Skin epidermis (tissue), 12 donors: ENCODE measurements around the gene WSCD1.
A peak's percentile ranks its signal among the peaks of the same experiment; 100 is the strongest.

Experiments used
- H3K27ac ChIP-seq, 21 experiments: fragments of 200-600 bp; sonication (generic) in 11 of 21; one replicate each; pipeline ENCODE4 v1.5.0; 2020; ENCODE audit warnings: mild to moderate bottlenecking in 3 of 21, inconsistent platforms in 2 of 21, moderate library complexity in 2 of 21
- H3K4me3 ChIP-seq, 7 experiments: fragments of 200-600 bp; sonication (generic) in 2 of 7; one replicate each; pipeline ENCODE4 v1.5.0; 2020; ENCODE audit warnings: inconsistent platforms in 2 of 7, mild to moderate bottlenecking in 2 of 7, moderate library complexity in 1 of 7

Gene WSCD1

GRCh38 chr17:6080711-6081430, 10.7 kb downstream of the WSCD1 start:
- Histone ChIP-seq H3K27ac (no peak overlapping the region), H3K4me3 (no peak overlapping the region)

GRCh38 chr17:6082335-6082734, 12.2 kb downstream of the WSCD1 start:
- H3K4me3 ChIP-seq = no peak overlapping the region
- H3K27ac ChIP-seq = no peak overlapping the region

GRCh38 chr17:6084311-6085161, 14.4 kb downstream of the WSCD1 start:
- Histone ChIP-seq H3K27ac (no peak overlapping the region), H3K4me3 (no peak overlapping the region)

GRCh38 chr17:6085812-6086211, 15.6 kb downstream of the WSCD1 start:
- Histone ChIP-seq H3K4me3 (no peak overlapping the region), H3K27ac (no peak overlapping the region)

- Histone ChIP-seq H3K4me3 (no peak overlapping the region), H3K27ac (no peak overlapping the region)
Measured at GRCh38 chr17:6086603-6087400, 16.6 kb downstream of the WSCD1 start.

- no peak overlapping the region for H3K27ac ChIP-seq
- H3K4me3 ChIP-seq = no peak overlapping the region
Measured at GRCh38 chr17:6088141-6088540, 18.0 kb downstream of the WSCD1 start.

- Histone ChIP-seq H3K27ac (no peak overlapping the region), H3K4me3 (no peak overlapping the region)
Measured at GRCh38 chr17:6090253-6090652, 20.1 kb downstream of the WSCD1 start.

GRCh38 chr17:6092182-6092902, 22.2 kb downstream of the WSCD1 start:
- Histone ChIP-seq H3K4me3 (no peak overlapping the region), H3K27ac (no peak overlapping the region)

- no peak overlapping the region for H3K27ac ChIP-seq
Measured at GRCh38 chr17:6092903-6093468, 22.8 kb downstream of the WSCD1 start.

GRCh38 chr17:6094453-6094852, 24.3 kb downstream of the WSCD1 start:
- Histone ChIP-seq H3K27ac (no peak overlapping the region), H3K4me3 (no peak overlapping the region)

More at GRCh38 chr17:6092903-6093468, 22.8 kb downstream of the WSCD1 start:
- H3K4me3 ChIP-seq = no peak overlapping the region

GRCh38 chr17:6094926-6095325, 24.7 kb downstream of the WSCD1 start:
- no peak overlapping the region for H3K27ac ChIP-seq
- H3K4me3 ChIP-seq = no peak overlapping the region

- Histone ChIP-seq H3K4me3 (no peak overlapping the region), H3K27ac (no peak overlapping the region)
Measured at GRCh38 chr17:6095501-6095900, 25.3 kb downstream of the WSCD1 start.

GRCh38 chr17:6096201-6097004, 26.2 kb downstream of the WSCD1 start:
- H3K27ac ChIP-seq = no peak overlapping the region
- H3K4me3 ChIP-seq = no peak overlapping the region

GRCh38 chr17:6097005-6097279, 26.8 kb downstream of the WSCD1 start:
- H3K4me3 ChIP-seq = no peak overlapping the region
- H3K27ac ChIP-seq = no peak overlapping the region

GRCh38 chr17:6098050-6098822, 28.1 kb downstream of the WSCD1 start:
- no peak overlapping the region for H3K4me3 ChIP-seq
- peak overlapping the region in 2 of 21 experiments; percentile 49 to 51 for H3K27ac ChIP-seq

- H3K27ac ChIP-seq = peak overlapping the region in 1 of 21 experiments; percentile 51
- H3K4me3 ChIP-seq = no peak overlapping the region
Measured at GRCh38 chr17:6098823-6099180, 28.6 kb downstream of the WSCD1 start.

- H3K27ac ChIP-seq = no peak overlapping the region
Measured at GRCh38 chr17:6099492-6099891, 29.3 kb downstream of the WSCD1 start.

GRCh38 chr17:6100146-6100545, 30.0 kb downstream of the WSCD1 start:
- H3K27ac ChIP-seq = no peak overlapping the region
- H3K4me3 ChIP-seq = no peak overlapping the region

More at GRCh38 chr17:6099492-6099891, 29.3 kb downstream of the WSCD1 start:
- H3K4me3 ChIP-seq = no peak overlapping the region
